ENCODE measurements around the gene SLF1. TPM values are rescaled to one million over a fixed set of nuclear protein-coding genes. Genes with fewer than 3 reads are reported as not detected.
"Not testable (repeated sequence)": the region's sequence is repeated elsewhere in the genome, so short reads cannot be mapped to it uniquely, and the experiment has no call there.

SLF1 gene
- 1 to 10 TPM; 4.0 to 8.1 (median 5.8) TPM for total RNA-seq
- polyA plus RNA-seq = 1 to 10 TPM; 2.4 to 4.2 TPM
- long read RNA-seq, donor 1, full-length matches to known transcripts = 1 of 5 reads
- long read RNA-seq, donor 1, partial matches to known transcripts = 2 of 5 reads
- long read RNA-seq, donor 1, other reads (novel, unspliced or antisense) = 2 of 5 reads
- long read RNA-seq, donor 2, full-length matches to known transcripts = 2 of 5 reads
- long read RNA-seq, donor 2, partial matches to known transcripts = 0 of 5 reads
- long read RNA-seq, donor 2, other reads (novel, unspliced or antisense) = 3 of 5 reads
- long read RNA-seq, donor 3, full-length matches to known transcripts = 1 of 2 reads
- long read RNA-seq, donor 3, partial matches to known transcripts = 0 of 2 reads
- long read RNA-seq, donor 3, other reads (novel, unspliced or antisense) = 1 of 2 reads

DNA sequence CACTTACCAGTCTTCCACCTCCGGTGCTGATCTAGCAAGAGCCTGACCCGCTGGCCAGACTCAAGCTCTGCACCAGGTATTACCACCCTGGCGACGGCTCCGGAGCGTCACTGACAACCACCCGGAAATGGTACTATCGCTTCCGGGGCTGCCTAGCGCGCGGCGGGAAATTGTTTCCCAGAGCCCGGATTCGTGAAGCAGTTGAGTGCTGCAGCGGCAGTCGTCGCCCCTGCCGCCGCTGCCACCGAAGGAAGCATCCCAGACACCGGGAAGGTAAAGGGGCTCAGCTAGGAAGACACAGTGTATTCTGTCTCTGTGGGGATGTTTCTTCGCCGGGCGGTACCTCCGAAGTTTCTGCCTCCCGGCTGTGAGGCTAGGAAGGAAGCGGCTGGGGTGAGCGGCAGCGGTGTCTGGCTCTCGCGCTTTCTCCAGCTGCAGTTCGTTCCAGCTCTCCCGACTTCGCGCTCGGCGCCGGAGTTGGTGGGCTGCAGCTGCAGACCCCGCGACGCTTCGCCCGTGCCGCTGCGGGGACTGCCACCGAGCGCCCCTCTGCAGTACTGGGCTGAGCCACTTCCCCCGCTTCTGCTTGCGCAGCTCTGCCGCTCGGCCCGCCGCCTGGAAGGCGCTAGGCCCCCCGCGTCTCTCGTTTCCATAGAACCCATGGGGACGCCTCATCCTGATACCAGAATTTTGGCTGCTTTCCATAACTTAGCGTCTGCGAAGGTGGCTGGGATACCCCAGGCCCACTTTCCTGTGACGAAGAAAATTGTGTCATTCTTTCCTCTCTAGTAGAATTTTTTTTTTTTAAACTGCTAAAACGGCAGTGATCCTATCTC, at the start of gene SLF1, which contains the start of gene KIAA0825:
SLF1 (plus strand) TSS at position 177 of the 836 bp plus-strand sequence. CDS start 10,142 bp downstream, outside the sequence.
KIAA0825 (minus strand) TSS at position 112 of the 836 bp plus-strand sequence. CDS start 81,478 bp downstream, outside the sequence.
- WGBS, 4 donors = 0 to 1% (median 0%) methylated on average over 15 to 63 of the region's 63 CpGs
- intact Hi-C loops (cut with DNase I) = loop anchor here in 2 of 10 donors (5.0 to 10.0 kb wide), 3 partner anchors 96 to 504 kb away; a partner anchor contains a TSS
- Histone ChIP-seq H3K27me3 (no peaks in the 10 kb centered on the region), H3K27ac (peak within 1 kb of the TSS; percentile 5 to 86 (median 71)), H3K36me3 (no peaks in the 10 kb centered on the region), H3K9me3 (no peaks in the 10 kb centered on the region), H3K4me1 (peaks cover 0 to 28% (median 16%) of the 10 kb centered on the region in 12 donors), H3K4me3 (peak within 1 kb of the TSS; percentile 61 to 91 (median 72))
- DNase-seq = peak; percentile 85 to 92 (median 90)
- ATAC-seq = peak; percentile 97 to 99 (median 99)
- TF ChIP-seq POLR2A (IDR thresholded peaks at IDR 0.05) = peak in 1 of 2 donors; percentile 23
- TF ChIP-seq, protein P1, sequence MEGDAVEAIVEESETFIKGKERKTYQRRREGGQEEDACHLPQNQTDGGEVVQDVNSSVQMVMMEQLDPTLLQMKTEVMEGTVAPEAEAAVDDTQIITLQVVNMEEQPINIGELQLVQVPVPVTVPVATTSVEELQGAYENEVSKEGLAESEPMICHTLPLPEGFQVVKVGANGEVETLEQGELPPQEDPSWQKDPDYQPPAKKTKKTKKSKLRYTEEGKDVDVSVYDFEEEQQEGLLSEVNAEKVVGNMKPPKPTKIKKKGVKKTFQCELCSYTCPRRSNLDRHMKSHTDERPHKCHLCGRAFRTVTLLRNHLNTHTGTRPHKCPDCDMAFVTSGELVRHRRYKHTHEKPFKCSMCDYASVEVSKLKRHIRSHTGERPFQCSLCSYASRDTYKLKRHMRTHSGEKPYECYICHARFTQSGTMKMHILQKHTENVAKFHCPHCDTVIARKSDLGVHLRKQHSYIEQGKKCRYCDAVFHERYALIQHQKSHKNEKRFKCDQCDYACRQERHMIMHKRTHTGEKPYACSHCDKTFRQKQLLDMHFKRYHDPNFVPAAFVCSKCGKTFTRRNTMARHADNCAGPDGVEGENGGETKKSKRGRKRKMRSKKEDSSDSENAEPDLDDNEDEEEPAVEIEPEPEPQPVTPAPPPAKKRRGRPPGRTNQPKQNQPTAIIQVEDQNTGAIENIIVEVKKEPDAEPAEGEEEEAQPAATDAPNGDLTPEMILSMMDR (IDR thresholded peaks at IDR 0.05) = no peak

DNA sequence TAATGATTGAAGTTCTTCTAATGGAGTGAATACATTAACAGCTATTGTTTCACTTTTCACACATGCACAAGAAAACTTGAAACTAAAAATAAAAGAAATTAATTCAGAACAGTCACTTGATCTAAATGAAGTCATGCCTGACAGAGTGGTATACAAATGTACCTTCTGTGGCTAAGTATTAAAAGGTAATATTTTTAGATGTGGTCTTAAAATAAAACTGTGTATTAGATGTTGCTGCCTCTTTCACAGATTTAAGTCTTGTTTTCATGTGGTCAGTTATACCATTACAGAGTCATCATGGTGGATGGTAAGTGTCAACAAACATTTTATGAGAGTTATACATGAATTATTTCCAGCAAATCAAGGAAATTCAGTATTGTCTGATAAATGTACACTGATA, 47.1 kb upstream of the SLF1 start:
- H3K9me3 ChIP-seq = no peaks in the 10 kb centered on the region

DNA sequence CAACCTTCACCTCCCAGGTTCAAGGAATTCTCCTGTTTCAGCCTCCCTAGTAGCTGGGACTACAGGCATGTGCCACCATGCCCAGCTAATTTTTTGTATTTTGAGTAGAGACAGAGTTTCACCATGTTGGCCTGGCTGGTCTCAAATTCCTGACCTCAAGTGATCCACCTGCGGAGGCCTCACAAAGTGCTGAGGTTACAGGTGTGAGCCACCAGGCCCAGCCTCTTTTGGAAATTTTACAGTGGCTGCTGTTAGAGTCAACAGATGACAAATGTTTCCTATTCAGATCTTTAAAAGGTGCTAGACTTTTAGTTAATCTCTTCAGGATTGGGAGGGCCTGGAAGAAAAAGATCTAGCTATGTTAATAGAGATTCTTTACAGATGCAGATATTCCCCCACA, 45.1 kb upstream of the SLF1 start:
- H3K27ac ChIP-seq; H3K4me3 ChIP-seq; intact Hi-C loops (cut with DNase I); ATAC-seq; H3K4me1 ChIP-seq; H3K27me3 ChIP-seq; DNase-seq; H3K9me3 ChIP-seq; H3K36me3 ChIP-seq: not testable (repeated sequence)
- 82 to 94% (median 91%) methylated on average over 1 of the region's 1 CpG for WGBS, 4 donors

More for the DNA sequence above, 47.1 kb upstream of the SLF1 start:
- H3K27ac ChIP-seq = no peak overlapping the region
- H3K36me3 ChIP-seq = no peaks in the 10 kb centered on the region
- TF ChIP-seq POLR2A (IDR thresholded peaks at IDR 0.05) = no peak
- intact Hi-C loops (cut with DNase I) = no loop called here
- H3K27me3 ChIP-seq = no peaks in the 10 kb centered on the region
- DNase-seq (no peak), ATAC-seq (no peak)
- H3K4me1 ChIP-seq = no peaks in the 10 kb centered on the region
- no peak overlapping the region for H3K4me3 ChIP-seq

DNA sequence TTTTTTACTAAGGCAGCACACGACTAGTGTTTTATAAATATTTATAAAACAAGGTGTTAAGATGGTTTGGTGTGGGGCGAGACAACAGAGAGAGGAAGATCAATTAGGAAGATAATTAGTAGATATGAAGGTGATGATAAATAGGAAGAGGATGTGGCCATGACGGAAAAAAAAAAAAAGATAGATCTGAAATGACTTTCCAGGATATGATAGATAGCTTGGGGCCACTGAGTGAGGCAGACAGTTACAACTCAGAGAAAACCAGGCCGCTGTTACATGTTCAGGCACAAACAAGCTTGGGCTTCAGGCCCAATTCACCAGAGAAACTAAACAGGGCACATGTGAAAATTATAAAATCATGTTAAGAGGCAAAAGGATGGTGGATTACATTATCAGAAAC, 43.3 kb upstream of the SLF1 start:
- Histone ChIP-seq H3K9me3 (no peaks in the 10 kb centered on the region), H3K27me3 (no peaks in the 10 kb centered on the region), H3K4me3 (no peak overlapping the region), H3K27ac (peak overlapping the region in 1 of 12 donors; percentile 55), H3K4me1 (no peaks in the 10 kb centered on the region), H3K36me3 (no peaks in the 10 kb centered on the region)
- intact Hi-C loops (cut with DNase I) = no loop called here
- WGBS, 4 donors = 79 to 83% (median 81%) methylated on average over 4 of the region's 4 CpGs
- DNase-seq (no peak), ATAC-seq (no peak)
- TF ChIP-seq, protein P1 (IDR thresholded peaks at IDR 0.05) = no peak
- no peak for TF ChIP-seq POLR2A (IDR thresholded peaks at IDR 0.05)
